Activated T-helper 17 cell treated with anti-CD3 and anti-CD28 coated beads, Interleukin-2, amount 50 U/mL, for 72 hours (primary cell): ENCODE data around the gene KLHL29. TPM values are rescaled to one million over a fixed set of nuclear protein-coding genes. Genes with fewer than 3 reads are reported as not detected.
"Not testable (repeated sequence)": the region's sequence is repeated elsewhere in the genome, so short reads cannot be mapped to it uniquely, and the experiment has no call there.

Experiments
- ATAC-seq: fragments of 150-1000 bp; cut with Tn5 transposase; replicated peaks from 2 replicates; pipeline ENCODE4 v1.10.0; 2021; ENCODE audit warnings: mild to moderate bottlenecking, moderate library complexity
- H3K27ac Mint-ChIP-seq: one replicate; pipeline ENCODE4 v1.8.0; 2022; ENCODE audit warnings: mixed read lengths
- H3K27me3 Mint-ChIP-seq: one replicate; pipeline ENCODE4 v1.8.0; 2022; ENCODE audit warnings: mixed read lengths
- H3K36me3 Mint-ChIP-seq: one replicate; pipeline ENCODE4 v1.8.0; 2022; ENCODE audit warnings: low read depth, mild to moderate bottlenecking, mixed read lengths
- H3K4me1 Mint-ChIP-seq: one replicate; pipeline ENCODE4 v1.8.0; 2022; ENCODE audit warnings: mixed read lengths
- H3K4me3 Mint-ChIP-seq: one replicate; pipeline ENCODE4 v1.8.0; 2022; ENCODE audit warnings: mild to moderate bottlenecking, mixed read lengths
- H3K9me3 Mint-ChIP-seq: one replicate; pipeline ENCODE4 v1.8.0; 2022; ENCODE audit warnings: mixed read lengths
- total RNA-seq, 2 donors: library from RNA; stranded (reverse); gene quantifications; one replicate each; pipeline ENCODE4 v1.2.3, GENCODE V29; 2022

The KLHL29 gene
- total RNA-seq, 2 donors from 2014 or later, result 0.26 to 0.56 TPM

GRCh38 chr2:23734416-23734815 lies 349.4 kb downstream of the KLHL29 start:
- Mint-ChIP-seq H3K9me3 (no peaks in the 10 kb centered on the region), H3K4me1 (no peaks in the 10 kb centered on the region), H3K27me3 (no peaks in the 10 kb centered on the region), H3K36me3 (peaks cover 31% of the 10 kb centered on the region), H3K4me3 (no peak overlapping the region), H3K27ac (no peak overlapping the region)
- no peak for ATAC-seq

- not testable (repeated sequence) for ATAC-seq, H3K9me3 Mint-ChIP-seq, H3K4me1 Mint-ChIP-seq, H3K27ac Mint-ChIP-seq, H3K27me3 Mint-ChIP-seq, H3K4me3 Mint-ChIP-seq
- H3K36me3 Mint-ChIP-seq, result peaks cover 25% of the 10 kb centered on the region
These were observed 351.8 kb downstream of the KLHL29 start for GRCh38 chr2:23736783-23737182.

GRCh38 chr2:23745068-23745725 lies 360.2 kb downstream of the KLHL29 start:
- Mint-ChIP-seq H3K4me1 (no peaks in the 10 kb centered on the region), H3K27ac (no peak overlapping the region), H3K36me3 (peaks cover 27% of the 10 kb centered on the region), H3K27me3 (no peaks in the 10 kb centered on the region), H3K4me3 (no peak overlapping the region), H3K9me3 (no peaks in the 10 kb centered on the region)
- ATAC-seq, result no peak

- Mint-ChIP-seq H3K27ac (no peak overlapping the region), H3K36me3 (peaks cover 32% of the 10 kb centered on the region), H3K27me3 (no peaks in the 10 kb centered on the region), H3K9me3 (no peaks in the 10 kb centered on the region), H3K4me3 (no peak overlapping the region), H3K4me1 (no peaks in the 10 kb centered on the region)
- no peak for ATAC-seq
These were observed 360.7 kb downstream of the KLHL29 start for GRCh38 chr2:23745726-23746105.

GRCh38 chr2:23746141-23746863 lies 361.3 kb downstream of the KLHL29 start:
- H3K4me1 Mint-ChIP-seq, result no peaks in the 10 kb centered on the region
- no peaks in the 10 kb centered on the region for H3K27me3 Mint-ChIP-seq
- ATAC-seq, result no peak
- no peaks in the 10 kb centered on the region for H3K9me3 Mint-ChIP-seq
- H3K27ac Mint-ChIP-seq, result peak overlapping the region; percentile 65
- no peak overlapping the region for H3K4me3 Mint-ChIP-seq
- H3K36me3 Mint-ChIP-seq, result peaks cover 38% of the 10 kb centered on the region

DNA sequence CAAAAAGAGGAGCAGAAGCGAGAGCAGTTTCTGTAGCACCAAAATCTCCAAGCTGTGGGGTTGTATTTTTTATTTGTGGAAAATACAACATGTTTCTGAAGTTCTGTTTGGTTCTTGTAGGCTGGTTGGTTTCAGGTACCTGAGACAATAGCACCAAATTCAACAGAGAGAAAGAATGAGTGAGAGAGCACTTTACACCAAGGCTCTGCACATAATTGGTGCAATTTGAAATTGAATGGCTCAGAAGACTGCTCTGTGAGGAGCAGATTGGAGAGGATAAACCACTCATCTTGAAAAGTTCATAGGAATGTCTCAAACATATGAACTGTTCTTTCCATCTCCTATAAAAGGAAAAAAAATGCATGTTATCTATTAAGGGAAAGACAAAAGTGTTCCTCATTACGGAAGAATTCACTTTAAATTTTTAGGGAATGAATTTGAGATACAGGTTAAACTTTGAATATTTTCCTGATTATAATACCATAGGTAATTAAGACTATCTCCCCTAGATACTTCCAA lies 366.8 kb downstream of the KLHL29 start:
- no peak overlapping the region for H3K4me3 Mint-ChIP-seq
- H3K9me3 Mint-ChIP-seq, result no peaks in the 10 kb centered on the region
- ATAC-seq, result no peak
- H3K4me1 Mint-ChIP-seq, result no peaks in the 10 kb centered on the region
- peaks cover 64% of the 10 kb centered on the region for H3K36me3 Mint-ChIP-seq
- H3K27ac Mint-ChIP-seq, result no peak overlapping the region
- H3K27me3 Mint-ChIP-seq, result no peaks in the 10 kb centered on the region

DNA sequence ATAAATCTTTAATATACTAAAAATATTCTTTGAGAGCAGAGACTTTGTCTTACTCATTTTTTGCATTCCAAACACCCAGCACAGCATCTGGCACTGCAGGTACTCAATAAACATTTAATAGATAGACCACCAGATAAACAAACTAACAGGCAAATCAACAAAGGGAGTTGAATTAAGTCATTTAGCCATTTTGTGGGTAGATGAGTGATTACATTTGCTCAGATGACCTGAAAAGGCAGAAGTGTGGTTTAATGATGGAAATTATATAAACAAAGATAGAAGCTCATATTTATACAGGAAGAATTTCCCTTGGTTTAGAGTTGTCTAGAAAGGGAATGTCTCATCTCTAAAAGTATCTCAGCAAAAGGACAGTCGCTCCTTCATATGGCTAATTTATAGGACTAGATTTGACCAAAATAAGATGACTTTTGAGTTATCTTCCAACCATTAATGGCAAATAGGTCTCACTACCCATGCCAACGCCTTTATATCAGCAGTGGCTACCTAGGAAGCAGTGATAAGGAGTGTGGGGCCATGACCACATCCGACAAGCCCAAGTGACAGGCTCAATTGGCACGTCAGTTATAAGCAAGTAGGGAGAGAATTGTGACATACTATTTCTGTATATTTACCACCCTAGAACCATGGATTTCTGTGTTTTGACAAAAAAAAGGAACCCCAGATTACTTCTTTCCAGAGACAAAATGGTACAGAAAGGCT lies 368.5 kb downstream of the KLHL29 start:
- peaks cover 77% of the 10 kb centered on the region for H3K36me3 Mint-ChIP-seq
- H3K4me3 Mint-ChIP-seq, result no peak overlapping the region
- no peak overlapping the region for H3K27ac Mint-ChIP-seq
- no peaks in the 10 kb centered on the region for H3K27me3 Mint-ChIP-seq
- no peaks in the 10 kb centered on the region for H3K9me3 Mint-ChIP-seq
- no peak for ATAC-seq
- peaks cover 10% of the 10 kb centered on the region for H3K4me1 Mint-ChIP-seq

- Mint-ChIP-seq H3K9me3 (no peaks in the 10 kb centered on the region), H3K27me3 (no peaks in the 10 kb centered on the region), H3K36me3 (peaks cover 75% of the 10 kb centered on the region), H3K4me1 (peaks cover 10% of the 10 kb centered on the region), H3K27ac (no peak overlapping the region), H3K4me3 (no peak overlapping the region)
- ATAC-seq, result no peak
These were observed 370.0 kb downstream of the KLHL29 start for GRCh38 chr2:23754970-23755369.

DNA sequence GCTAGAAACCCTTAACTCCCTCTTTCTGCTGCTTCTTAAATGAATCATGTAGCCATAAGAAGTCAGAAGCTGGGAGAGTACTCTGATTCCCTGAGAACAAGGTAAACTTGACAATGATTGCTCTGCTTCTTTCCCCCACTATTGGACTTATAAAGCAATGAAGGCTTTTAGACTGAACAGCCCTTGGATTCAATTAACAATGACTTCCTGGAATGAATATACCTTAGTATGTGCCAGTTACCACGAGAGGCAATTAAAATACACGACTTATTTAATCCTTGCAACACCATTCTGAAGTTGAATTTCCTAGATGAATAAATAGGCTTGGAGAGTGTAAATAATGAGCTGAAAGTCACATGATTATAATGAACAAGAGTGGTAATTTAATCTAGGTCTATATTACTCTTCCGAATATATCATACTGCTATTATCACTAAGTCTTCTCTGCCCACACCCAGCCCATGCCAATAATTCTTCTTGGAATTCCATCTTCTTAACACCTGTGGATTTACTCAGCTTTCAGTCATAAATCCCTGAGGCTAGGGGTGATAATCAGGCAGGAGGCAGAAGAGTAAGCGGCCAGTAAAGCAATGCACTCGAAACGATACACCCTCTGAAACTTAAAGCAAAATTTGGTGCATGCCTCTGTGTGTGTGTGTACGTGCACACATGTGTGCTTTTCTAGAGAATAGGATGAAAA lies 371.8 kb downstream of the KLHL29 start:
- H3K27ac Mint-ChIP-seq, result no peak overlapping the region
- H3K27me3 Mint-ChIP-seq, result no peaks in the 10 kb centered on the region
- H3K4me3 Mint-ChIP-seq, result no peak overlapping the region
- peaks cover 69% of the 10 kb centered on the region for H3K36me3 Mint-ChIP-seq
- ATAC-seq, result no peak
- no peaks in the 10 kb centered on the region for H3K9me3 Mint-ChIP-seq
- peaks cover 10% of the 10 kb centered on the region for H3K4me1 Mint-ChIP-seq

- Mint-ChIP-seq H3K4me1 (peaks cover 10% of the 10 kb centered on the region), H3K4me3 (no peak overlapping the region), H3K27me3 (no peaks in the 10 kb centered on the region), H3K27ac (no peak overlapping the region), H3K36me3 (peaks cover 69% of the 10 kb centered on the region), H3K9me3 (no peaks in the 10 kb centered on the region)
- ATAC-seq, result peak; percentile 52
These were observed 372.9 kb downstream of the KLHL29 start for GRCh38 chr2:23757686-23758433.
